NCI-H2227 (cell line): ENCODE measurements around the gene LYL1.

Experiments
- DNase-seq: peaks from one replicate; lab custom pipeline; 2025; ENCODE audit not compliant: unreplicated experiment; lab: John Stamatoyannopoulos, UW

Gene LYL1

DNA sequence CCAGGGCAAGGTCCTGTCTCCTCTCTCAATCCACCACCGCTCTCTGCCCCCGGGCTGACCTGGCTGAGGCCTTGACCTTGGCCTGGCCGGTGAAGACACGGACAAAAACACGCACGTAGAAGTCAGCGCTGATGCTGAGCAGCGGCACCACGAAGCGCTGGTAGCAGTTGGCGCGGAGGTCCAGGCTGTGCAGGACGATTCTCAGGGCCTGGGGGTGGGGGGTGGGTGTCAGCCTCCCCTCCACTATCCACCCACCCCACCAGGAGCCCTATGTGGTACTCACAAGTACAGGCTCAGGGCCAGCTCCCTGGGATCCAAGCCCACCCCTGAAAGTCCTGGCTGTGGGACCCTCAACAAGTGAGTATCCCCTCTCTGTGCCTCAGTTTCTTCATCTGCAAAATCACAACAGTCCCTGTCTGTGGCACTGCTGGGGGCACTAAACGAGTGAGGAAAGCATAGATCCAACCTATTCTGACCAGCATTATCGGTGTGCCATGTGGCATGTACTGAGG, 7.5 kb upstream of the LYL1 start:
- DNase-seq, result no peak

DNA sequence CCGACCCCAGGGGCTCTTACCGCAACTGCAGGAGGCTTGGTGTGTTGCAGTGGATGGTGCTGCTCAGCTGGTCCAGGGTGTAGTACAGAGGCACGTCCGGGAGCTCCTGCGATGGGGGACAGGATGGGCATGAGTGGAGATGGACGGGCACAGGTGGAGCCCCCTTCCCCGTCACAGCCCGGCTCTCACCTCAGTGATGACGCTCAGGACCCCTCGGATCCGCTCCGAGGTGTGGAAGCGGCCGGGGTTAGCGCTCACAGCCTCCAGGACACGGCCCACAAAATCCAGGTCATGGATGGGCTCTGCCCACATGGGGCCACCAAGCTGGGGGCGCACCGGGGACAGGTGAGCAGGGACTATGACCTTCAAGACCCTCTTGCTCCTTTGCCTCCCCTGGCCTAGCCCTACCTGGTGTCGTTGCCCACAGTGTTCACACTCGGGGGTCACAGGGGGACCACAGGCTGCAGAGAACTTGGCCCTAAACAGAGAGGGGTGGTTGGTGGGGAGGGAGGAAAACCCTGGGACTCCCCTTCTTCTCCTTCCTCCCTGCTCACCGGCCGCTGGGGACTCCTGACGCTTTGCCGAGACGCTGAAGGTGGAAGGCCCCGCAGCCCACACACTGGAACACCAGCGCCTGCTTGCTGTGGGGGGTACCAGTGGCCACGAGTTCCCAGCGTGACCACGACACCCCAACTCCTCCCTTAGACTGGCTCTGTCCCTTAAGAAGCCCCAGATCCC, 6.9 kb upstream of the LYL1 start:
- DNase-seq, result no peak

DNA sequence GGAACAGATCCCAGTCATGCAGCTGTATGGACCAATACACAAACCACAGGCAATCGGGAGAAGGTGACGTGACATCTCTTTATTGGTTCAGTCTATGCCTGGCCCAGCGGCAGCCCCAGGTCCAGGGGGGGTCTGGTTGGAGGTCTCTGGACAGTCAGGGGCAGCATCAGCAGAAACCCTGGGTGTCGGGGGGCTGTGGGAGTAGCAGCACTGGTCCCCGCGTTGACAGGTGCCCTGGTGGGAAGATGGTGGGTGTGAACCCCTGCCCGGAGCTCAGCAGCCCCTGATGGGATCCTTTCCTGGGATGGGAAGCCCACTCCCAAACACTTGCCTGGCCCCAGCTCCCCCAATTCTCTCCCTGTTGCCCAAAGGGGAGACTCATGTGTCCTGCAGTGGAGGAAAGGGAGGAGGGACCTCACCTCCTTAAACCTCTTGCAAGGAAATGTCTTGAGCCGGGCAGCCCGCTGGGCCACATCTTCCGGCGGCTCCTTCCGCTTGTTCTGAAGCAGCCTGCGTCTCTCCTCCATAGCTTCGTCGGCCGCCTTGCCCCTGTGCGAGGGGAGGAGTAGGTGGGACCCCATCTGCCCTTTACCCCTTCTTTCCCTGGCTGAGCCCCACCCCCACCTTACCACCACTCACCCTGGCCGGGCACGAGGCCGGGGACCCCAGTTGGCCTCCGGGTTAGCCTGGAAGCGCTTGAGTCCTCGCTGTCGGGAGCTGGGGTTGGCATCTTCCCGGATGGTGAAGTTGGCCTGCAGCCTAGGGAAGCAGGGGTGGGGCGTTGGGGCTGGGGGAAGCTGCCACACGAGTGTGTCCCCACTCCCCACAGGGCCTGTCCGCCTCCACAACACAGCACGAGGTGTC, 2.4 kb upstream of the LYL1 start:
- DNase-seq, result no peak

DNA sequence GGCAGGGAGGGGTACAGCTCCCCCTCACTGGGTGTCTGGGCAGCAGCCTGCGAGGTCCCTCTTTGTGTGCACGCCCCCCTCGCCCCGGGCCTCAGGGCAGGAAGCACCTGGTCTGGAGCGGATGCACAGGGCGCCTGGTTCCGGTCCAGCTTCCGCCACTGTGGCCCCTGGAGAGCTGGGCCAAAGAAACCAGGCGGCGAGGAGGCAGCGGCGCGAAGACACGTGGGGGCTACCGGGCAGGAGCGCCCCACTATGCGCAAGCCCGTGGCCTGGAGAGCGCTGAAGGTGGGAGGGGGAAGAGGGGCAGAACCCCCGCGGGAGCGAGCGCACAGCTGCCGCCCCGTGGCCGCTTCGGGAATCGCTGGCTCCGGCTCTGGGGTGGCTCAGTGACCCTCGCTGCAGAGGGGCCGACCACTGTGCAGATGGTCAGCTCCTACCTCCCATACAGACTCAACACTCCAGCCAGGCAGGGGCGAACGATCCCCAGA, 1.7 kb upstream of the LYL1 start:
- DNase-seq, result no peak

DNA sequence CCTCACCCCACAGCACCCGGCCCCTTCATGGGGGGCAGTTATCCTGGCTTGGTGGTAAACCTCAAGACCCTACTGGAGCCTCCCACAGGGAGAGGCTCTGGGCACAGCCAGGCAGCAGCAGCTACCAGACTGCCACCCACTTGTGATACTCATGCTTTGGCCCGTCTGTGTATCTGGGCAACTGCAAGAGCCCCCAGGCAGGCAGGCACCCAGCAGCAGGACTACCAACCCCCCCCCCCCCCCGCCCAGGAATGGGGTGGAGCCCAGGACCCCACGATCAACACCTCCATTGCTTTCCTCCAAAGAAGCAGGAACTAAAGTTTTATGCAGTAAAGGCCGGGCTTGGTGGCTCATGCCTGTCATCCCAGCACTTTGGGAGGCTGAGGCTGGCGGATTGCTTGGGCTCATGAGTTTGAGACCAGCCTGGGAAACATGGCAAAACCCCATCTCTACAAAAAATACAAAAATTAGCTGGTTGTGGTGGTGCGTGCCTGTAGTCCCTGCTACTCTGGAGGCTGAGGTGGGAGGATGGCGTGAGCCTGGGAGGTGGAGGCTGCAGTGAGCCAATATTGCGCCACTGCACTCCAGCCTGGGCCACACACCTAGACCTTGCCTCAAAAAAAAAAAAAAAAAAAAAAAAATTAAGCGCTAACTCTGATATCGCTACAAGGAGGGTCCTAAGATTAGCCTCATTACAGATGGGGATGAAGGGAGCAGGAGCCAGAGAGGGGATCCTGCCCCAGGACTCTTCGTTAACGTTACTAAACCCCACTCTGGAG, 1.1 kb upstream of the LYL1 start:
- no peak for DNase-seq

DNA sequence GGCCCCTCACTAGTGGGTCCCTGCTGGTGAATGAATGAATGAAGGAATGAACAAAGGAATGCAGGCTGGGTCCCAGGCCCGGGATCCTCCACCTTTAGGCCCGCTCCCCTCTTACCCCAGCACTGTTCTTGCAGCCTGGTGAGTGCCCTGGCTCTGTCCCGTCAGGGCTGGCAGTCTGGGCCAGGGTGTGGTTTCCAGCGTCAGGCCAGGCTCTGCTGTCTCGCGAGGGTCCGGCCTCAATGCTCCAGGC, 317 bp downstream of the LYL1 start:
- no peak for DNase-seq

DNA sequence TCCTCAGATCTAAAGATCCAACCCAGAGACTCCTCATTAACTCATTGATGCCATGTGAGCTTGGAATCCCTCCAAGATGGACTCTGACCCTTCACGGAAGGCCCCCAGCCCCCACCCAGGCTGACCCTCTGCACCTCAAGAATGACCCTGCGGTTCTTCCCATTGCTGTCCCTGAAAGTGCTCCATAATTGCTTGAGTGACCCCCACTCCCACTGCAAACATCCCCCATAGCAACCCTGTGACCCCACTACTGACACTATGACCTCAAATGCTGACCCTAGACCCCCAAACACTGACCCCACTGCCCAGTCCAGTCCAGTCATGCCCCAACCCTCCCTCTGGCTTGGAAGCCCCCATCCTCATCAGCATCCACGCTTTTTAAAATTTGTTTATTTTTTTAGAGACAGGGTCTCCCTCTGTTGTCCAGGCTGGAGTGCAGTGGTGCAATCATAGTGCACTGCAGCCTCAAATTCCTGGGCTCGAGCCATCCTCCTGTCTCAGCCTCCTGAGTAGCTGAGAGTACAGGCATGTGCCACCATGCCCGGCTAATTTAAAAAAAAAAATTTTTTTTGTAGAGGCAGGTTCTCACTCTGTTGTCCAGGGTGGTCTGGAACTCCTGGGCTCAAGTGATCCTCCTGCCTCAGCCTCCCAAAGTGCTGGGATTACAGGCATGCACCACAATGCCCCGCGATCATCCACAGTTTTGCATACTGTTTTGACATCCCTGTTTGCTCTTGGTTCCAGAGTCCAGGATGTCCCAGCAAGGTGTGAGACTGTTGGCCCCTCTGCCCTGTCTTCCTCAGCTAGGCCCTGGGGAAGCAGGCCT, 855 bp downstream of the LYL1 start:
- no peak for DNase-seq

DNA sequence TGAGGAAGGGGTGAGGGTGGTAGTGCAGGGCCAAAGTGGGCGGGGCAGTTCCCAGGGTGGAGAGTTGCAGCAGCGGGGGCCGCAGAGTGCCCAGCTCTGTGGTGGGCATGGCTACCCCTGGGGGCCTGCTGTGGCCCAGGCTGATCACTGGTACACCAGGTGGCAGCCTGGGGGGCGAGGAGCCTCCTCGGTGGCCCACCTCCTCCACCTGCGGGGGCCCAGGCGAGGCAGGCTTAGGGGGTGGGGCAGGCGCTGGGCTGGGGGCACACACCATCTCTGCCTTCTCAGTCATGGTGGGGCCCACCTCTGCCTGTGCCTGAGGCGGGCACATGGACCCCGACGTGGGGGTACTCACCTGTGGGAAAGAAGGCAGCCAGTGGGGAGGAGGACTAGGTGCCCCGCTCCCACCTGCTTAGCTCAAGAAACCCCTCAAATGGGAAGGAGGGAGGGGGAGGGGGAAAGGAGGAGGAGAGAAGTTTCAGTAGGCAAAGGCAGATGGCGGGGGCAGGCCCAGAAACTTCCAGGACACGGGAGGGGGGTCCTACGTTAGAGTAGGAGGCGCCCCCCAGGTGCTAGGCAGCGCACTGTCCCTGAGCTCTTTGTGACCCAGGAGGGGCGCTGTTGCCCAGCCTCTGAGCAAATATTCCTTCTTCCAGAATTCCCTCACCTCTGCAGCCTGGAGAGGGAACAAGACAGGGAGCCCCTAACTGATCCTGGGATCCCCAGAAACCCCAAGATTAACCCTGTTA, 1.6 kb downstream of the LYL1 start:
- DNase-seq, result no peak

DNA sequence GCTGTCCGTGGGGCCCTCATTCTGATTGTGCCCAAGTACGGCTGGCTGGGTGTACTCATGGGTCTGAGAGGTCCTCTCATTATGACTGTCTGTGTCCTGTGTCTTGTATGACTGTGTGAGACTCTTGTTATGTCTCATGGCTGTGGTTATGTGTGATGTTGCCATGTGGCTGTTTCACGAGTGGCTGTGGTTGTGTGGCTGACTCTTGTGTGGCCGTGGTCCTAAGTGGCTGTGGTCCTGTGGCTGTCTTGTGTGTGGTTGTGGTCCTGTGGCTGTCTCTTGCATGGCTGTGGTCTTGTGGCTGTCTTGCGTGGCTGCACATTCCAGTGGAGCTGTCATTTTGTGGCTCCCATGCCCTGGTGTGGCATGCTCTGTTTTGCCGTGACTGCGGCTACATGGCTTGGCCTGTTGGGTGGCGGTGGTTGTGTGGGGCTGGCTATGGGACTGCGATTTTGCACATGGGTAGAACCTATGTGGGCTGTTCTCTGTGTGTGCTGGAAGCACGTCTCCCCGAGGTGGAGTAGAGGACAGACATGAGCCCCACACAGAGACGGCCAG, 2.5 kb downstream of the LYL1 start:
- DNase-seq, result no peak

DNA sequence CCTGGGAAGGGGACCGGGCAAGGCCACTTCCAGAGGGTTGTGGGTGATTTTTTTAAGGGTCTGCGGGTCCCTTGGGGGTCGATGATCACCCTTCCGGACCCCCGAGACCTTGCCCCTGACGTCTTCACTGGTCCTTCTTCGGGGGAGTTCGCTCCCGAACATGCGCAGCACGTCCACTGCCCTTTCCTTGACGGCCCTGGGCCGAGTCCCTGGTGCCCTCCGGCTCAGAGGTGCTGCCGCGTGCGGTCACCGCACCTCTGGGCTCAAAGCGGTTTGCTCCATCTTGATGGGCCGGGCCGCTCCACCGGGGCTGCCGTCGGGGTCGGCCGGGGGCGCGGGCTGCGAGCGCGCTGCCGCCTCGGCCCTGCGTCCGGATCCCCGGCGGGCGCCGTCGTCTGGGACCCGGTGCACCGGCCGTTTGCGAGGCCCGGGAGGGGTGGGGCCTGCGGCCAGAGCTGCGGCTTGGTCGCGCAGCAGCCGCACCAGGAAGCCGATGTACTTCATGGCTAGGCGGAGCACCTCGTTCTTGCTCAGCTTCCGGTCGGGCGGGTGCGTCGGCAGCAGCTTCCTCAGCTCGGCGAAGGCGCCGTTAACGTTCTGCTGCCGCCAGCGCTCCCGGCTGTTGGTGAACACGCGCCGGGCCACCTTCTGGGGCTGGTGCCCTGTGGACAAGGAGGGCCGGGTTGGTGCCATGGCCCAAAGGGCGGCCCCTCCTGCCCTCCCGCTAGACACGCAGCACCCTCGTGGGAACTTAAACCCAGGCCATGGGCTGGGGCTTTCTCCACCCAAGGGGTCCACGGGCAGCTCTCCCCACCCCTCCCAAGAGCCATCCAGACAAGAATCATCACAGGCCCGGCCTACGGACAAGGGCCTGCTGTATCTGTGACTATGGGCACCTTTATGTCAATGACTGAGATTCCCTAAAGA, 3.3 kb downstream of the LYL1 start:
- DNase-seq, result no peak

DNA sequence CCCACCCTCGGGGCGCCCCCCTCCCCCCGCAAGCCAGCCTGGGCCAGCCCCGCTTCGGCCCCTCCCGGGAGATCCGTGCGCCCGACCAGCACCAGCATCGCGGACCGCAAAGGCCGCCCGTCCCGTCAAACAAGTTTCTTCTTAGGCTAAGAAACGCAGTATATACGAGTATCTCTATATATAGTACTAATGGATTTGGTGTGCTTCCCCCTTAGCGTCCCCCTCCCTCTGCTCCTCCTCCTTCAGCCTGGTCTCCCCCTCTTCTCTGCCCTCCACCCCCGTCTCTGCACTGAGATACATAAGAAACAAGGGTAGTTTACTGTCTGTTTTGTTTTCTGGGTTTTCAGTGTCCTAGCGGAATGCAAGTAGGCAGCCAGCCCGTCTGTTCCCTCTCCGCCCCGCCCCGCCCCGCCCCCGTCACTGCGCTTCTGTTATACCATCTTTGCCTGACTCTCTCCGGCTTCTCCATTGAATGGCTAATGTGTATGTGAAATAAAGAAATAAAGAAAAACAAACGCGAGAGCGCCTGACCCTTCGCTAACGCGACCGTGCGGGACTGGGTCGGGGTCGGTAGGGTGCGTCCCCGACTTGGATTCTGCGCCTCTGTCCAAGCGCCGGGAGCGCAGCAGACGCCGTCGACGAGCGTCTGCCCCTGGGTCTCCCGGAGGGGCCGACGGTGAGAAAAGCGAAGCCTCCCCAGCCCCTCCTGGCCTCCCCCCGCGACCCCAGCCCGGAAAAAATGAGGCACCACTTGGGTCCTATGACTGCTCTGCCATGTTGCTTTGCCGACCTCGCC, 4.2 kb downstream of the LYL1 start:
- no peak for DNase-seq

DNA sequence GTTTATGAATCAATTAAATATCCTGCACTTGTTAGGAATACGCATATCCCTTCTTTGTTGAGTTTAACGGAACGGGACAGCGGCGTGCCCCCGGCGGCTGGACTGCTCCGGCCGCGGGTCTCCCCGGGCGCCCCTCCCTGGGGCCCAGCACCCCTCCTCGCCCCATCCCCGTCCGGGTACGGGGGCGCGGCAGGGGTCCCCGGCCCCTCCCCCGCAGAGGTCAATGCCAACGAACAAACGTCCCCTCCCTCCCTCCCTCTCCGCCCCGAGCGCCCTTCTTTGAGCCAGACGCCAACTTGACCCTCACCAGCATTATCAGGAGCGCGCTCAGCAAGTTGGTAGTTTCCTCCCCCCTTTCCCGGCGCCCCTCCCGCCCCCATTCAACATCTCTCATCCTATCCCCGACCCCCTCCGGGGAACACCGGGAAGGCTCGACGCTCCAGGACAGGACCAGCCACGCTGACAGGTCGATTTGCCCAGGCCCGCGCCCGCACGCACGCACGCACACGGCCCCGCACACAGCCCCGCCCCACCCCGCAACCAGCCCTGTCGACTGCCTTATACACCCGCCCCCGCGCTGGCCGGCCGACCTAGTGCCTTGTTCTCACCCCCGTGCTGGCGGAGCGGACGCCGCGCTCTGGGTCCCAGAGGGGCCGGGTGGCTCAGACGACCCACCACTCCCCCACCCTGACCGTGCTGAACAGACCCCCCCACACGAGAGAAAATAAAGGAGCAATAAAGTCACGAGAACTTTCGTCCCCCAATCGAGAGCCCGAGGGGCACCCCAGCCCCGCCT, 5.0 kb downstream of the LYL1 start:
- DNase-seq, result no peak

DNA sequence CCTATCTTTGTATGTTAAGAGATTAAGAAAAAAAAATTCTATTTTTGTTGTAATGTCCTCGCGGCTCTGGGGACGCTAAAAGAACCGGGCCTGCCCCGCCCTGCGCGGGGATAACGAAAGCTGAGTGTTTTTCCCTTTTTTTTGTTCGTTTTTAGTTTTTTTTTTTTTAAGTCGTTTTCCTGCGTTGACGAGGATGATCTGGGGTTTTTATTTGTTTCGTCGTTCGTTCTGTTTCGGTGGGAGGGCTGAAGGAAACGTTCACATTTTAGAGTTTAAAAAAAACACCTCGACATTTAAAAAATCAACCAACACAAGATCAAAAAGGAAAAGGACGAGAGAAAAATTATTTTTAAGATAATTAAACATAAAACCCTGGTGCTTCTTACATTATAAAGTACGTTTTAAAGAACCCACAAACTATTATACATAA, 5.6 kb downstream of the LYL1 start:
- DNase-seq, result no peak

DNA sequence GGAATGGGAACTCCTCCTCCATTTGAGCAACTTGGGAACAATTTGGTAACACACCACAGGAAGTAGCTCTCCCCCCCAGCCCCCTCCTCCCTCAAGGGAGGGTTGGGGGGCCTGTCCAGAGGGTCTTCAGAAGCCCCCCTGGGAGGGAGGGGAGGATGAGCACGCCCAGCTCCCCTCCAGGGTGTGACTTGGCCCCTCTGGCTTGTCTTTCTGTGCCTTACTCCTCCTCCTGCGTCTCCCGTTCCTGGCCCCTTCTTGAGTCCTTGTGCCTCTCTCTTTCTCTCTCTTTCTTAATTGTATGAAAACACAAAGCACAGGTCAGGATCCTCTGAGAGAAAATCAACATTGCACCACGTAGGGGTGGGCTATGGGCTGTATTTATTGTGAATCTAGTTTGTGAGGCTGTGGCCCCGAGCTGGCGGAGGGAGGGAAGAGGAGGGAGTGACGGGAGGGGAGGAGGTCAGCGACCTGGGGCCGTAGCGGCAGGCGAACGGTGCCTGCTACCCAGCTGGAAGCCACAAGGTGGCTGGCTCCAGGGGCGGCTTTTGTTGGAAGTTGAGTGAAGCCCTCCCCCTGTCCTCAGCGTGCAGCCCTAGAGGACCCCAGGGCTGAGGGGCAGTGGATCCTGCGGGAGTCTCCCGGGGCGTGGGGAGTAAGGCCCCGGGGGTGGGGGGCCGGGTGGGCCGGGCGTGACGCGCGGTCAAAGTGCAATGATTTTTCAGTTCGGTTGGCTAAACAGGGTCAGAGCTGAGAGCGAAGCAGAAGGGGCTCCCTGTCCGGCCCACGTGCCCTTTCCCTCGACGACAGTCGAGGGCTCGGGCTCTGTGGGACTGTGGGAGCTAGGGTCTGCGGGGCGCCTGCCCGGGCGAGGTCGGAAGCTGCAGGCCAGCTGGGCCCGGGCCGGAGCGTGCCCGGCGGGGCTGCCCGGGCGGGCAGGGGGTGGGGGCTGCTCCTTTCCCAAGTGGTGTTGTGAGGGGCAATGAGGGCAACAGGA, 6.4 kb downstream of the LYL1 start:
- DNase-seq, result no peak

DNA sequence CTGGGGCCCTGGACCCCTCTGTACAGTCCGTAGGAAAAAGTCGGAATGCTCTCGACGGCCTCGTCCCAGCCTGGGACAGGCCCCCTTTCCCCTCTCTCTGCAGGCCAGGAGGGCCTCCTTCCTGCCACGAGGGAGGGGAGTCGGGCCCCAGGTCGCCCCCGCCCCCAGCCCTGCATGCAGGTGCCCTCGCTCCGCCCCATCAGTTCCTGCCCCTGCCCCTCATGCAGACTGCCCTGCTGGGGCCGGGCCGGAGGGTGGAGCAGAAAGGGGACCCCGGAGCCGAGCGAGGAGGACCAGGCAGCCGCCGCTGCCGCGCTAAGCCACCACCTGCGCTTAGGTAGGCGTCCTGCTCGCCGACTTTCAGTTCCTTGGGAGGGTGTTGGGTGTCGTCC, 7.3 kb downstream of the LYL1 start:
- DNase-seq, result no peak
